Measurements from ENCODE around the gene YPEL2.
"Not testable (repeated sequence)": the region's sequence is repeated elsewhere in the genome, so short reads cannot be mapped to it uniquely, and the experiment has no call there.

Gene YPEL2

GRCh38 chr17:59409336-59410048 is 78.0 kb downstream of the YPEL2 start:
- DNase-seq = no peak

GRCh38 chr17:59410049-59410437 is 78.6 kb downstream of the YPEL2 start:
- DNase-seq = no peak

- DNase-seq = not testable (repeated sequence)
Measured at GRCh38 chr17:59412431-59412830, 81.0 kb downstream of the YPEL2 start.

GRCh38 chr17:59413014-59413766 is 81.7 kb downstream of the YPEL2 start:
- DNase-seq = no peak

GRCh38 chr17:59415397-59415796 is 83.9 kb downstream of the YPEL2 start:
- no peak for DNase-seq

GRCh38 chr17:59416184-59416583 is 84.7 kb downstream of the YPEL2 start:
- DNase-seq = no peak

GRCh38 chr17:59417452-59417851 is 86.0 kb downstream of the YPEL2 start:
- DNase-seq = no peak

GRCh38 chr17:59418732-59419166 is 87.3 kb downstream of the YPEL2 start:
- DNase-seq = no peak

GRCh38 chr17:59420901-59421300 is 89.4 kb downstream of the YPEL2 start:
- DNase-seq = no peak

- DNase-seq = no peak
Measured at GRCh38 chr17:59421722-59422121, 90.3 kb downstream of the YPEL2 start.

GRCh38 chr17:59423137-59423724 is 91.8 kb downstream of the YPEL2 start:
- DNase-seq = no peak

- no peak for DNase-seq
Measured at GRCh38 chr17:59423903-59424302, 92.4 kb downstream of the YPEL2 start.

- no peak for DNase-seq
Measured at GRCh38 chr17:59424331-59424730, 92.9 kb downstream of the YPEL2 start.

GRCh38 chr17:59425085-59425931 is 93.9 kb downstream of the YPEL2 start:
- DNase-seq = no peak

GRCh38 chr17:59426031-59426430 is 94.6 kb downstream of the YPEL2 start:
- no peak for DNase-seq

GRCh38 chr17:59427425-59427921 is 96.0 kb downstream of the YPEL2 start:
- DNase-seq = peak; percentile 77

- no peak for DNase-seq
Measured at GRCh38 chr17:59427996-59428395, 96.5 kb downstream of the YPEL2 start.

GRCh38 chr17:59428916-59429485 is 97.5 kb downstream of the YPEL2 start:
- DNase-seq = no peak

- no peak for DNase-seq
Measured at GRCh38 chr17:59431601-59432000, 100.1 kb downstream of the YPEL2 start.

GRCh38 chr17:59432657-59433056 is 101.2 kb downstream of the YPEL2 start:
- DNase-seq = no peak

GRCh38 chr17:59433586-59433985 is 102.1 kb downstream of the YPEL2 start:
- DNase-seq = no peak

GRCh38 chr17:59434429-59434828 is 103.0 kb downstream of the YPEL2 start:
- no peak for DNase-seq

- DNase-seq = peak; percentile 16
Measured at GRCh38 chr17:59435238-59435637, 103.8 kb downstream of the YPEL2 start.
